ENCODE measurements around the gene GABRB2. TPM values are rescaled to one million over a fixed set of nuclear protein-coding genes. Genes with fewer than 3 reads are reported as not detected.

The GABRB2 gene
- total RNA-seq, 1 donor from 2014 or later = 1.6 TPM

DNA sequence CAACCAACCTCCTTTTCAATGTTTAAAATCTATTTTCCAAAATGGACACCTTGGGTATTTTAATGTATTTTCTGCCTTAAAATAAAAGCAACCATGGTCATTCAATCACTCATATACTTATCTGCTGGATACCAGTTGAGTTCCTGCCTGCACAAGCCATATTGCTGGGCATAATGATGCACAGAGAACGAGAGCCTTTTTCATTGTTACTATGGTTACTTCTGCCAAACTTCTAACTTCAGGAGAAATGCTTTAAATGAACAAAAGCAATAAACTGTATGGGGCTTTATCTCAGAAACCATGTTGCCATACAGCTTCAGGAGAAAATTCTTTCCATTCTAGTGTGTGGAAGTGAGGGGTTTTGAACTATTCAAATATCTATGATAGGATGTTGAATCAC is 269.5 kb downstream of the GABRB2 start:
- intact Hi-C loops (cut with DNase I) = no loop called here
- TF ChIP-seq, protein P1, sequence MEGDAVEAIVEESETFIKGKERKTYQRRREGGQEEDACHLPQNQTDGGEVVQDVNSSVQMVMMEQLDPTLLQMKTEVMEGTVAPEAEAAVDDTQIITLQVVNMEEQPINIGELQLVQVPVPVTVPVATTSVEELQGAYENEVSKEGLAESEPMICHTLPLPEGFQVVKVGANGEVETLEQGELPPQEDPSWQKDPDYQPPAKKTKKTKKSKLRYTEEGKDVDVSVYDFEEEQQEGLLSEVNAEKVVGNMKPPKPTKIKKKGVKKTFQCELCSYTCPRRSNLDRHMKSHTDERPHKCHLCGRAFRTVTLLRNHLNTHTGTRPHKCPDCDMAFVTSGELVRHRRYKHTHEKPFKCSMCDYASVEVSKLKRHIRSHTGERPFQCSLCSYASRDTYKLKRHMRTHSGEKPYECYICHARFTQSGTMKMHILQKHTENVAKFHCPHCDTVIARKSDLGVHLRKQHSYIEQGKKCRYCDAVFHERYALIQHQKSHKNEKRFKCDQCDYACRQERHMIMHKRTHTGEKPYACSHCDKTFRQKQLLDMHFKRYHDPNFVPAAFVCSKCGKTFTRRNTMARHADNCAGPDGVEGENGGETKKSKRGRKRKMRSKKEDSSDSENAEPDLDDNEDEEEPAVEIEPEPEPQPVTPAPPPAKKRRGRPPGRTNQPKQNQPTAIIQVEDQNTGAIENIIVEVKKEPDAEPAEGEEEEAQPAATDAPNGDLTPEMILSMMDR (IDR thresholded peaks at IDR 0.05) = no peak
- no peaks in the 10 kb centered on the region for H3K27me3 ChIP-seq
- H3K4me1 ChIP-seq = no peaks in the 10 kb centered on the region
- H3K9me3 ChIP-seq = no peaks in the 10 kb centered on the region
- no peak overlapping the region for H3K4me3 ChIP-seq
- no peaks in the 10 kb centered on the region for H3K36me3 ChIP-seq
- no peak overlapping the region for H3K27ac ChIP-seq
- ATAC-seq (no peak), DNase-seq (no peak)

DNA sequence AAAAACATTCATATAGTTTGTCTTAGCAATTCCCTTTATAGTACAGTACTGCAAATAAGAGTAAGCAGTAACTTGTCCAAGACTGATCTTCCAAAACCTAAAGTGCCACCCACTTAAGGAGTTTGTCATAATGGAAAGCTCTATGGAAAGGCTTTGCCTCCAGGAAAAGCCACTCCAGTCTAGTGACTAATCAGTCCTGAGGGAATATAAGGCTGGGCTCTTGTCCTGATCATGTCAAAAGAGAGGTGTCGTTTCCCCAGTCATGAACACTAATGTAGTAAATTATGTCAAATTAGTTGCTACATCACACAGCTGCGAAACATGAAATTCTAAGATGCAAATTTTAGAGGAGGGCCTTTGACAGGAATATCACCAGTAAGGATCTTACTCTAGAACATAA is 271.6 kb downstream of the GABRB2 start:
- H3K27ac ChIP-seq = no peak overlapping the region
- ATAC-seq (no peak), DNase-seq (no peak)
- intact Hi-C loops (cut with DNase I) = no loop called here
- TF ChIP-seq, protein P1 (IDR thresholded peaks at IDR 0.05) = no peak
- no peak overlapping the region for H3K4me3 ChIP-seq
- H3K27me3 ChIP-seq = no peaks in the 10 kb centered on the region
- H3K9me3 ChIP-seq = no peaks in the 10 kb centered on the region
- H3K36me3 ChIP-seq = no peaks in the 10 kb centered on the region
- no peaks in the 10 kb centered on the region for H3K4me1 ChIP-seq

DNA sequence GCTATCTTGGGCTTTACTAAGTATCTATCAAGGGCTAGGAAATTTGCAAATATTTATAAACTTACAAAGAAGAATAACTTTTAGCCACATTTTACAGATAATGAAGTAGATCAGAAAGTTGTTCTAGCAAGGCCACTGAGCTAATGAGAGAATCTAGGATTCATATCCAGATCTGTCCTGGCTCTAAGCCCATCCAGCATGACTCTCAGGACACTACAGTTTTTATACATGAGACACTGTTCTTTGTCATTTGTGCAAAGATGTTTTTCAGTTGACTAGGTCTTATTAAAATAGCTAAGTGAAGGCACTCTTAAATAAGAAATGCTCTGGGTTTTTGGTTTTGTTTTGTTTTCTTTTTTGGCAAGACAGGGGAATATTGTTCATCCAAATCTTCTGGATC is 273.1 kb downstream of the GABRB2 start:
- Histone ChIP-seq H3K27ac (no peak overlapping the region), H3K4me1 (no peaks in the 10 kb centered on the region), H3K9me3 (no peaks in the 10 kb centered on the region), H3K36me3 (no peaks in the 10 kb centered on the region), H3K4me3 (no peak overlapping the region), H3K27me3 (no peaks in the 10 kb centered on the region)
- DNase-seq (no peak), ATAC-seq (no peak)
- intact Hi-C loops (cut with DNase I) = no loop called here
- TF ChIP-seq, protein P1 (IDR thresholded peaks at IDR 0.05) = no peak

DNA sequence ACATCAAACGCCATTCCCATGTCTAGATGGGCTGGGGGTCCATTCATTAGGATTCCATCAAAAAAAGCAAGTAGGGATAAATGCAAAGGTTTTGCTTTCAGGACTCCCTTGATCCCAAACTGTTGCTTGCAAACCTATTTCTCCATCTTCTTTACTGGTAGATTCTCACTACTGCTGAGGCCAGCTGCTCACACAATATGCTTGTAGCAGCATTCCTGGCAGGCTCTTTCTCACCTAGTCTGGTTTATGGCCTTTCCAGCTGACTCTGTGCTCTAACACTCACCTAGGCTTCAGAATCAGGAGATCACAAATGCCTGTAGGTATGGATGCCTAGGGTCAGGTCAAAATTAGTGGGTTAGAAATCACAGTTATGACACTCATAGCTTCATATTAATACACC is 274.7 kb downstream of the GABRB2 start:
- TF ChIP-seq, protein P1 (IDR thresholded peaks at IDR 0.05) = no peak
- no peak for ATAC-seq

DNA sequence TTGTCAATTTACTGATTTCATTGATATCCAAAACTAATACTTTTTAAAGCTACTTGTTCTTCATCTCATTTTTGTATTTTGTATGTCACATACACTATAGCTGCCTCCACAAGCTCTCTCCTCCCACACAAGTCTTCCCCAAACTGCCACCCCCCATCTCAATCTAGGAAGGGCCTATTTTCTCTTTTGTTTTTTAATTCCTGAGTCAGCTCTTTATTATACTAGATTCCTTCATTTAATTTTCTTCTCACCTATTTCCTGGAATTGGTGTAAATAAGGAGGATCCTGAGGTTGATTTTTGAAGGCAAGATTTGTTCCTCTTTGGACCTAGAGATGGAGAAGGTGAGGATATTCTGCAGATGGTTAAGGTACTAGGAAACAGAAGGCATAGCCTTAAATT is 277.4 kb downstream of the GABRB2 start:
- Histone ChIP-seq H3K4me3 (no peak overlapping the region), H3K27me3 (no peaks in the 10 kb centered on the region), H3K9me3 (no peaks in the 10 kb centered on the region), H3K4me1 (no peaks in the 10 kb centered on the region), H3K36me3 (no peaks in the 10 kb centered on the region), H3K27ac (no peak overlapping the region)
- intact Hi-C loops (cut with DNase I) = no loop called here
- ATAC-seq = no peak
- DNase-seq = no peak
- TF ChIP-seq, protein P1 (IDR thresholded peaks at IDR 0.05) = no peak

More for the DNA sequence above, 274.7 kb downstream of the GABRB2 start:
- no peaks in the 10 kb centered on the region for H3K9me3 ChIP-seq
- no peak for DNase-seq
- H3K27ac ChIP-seq = no peak overlapping the region
- H3K27me3 ChIP-seq = no peaks in the 10 kb centered on the region
- no peak overlapping the region for H3K4me3 ChIP-seq
- intact Hi-C loops (cut with DNase I) = no loop called here
- no peaks in the 10 kb centered on the region for H3K4me1 ChIP-seq
- no peaks in the 10 kb centered on the region for H3K36me3 ChIP-seq

- TF ChIP-seq, protein P1 (IDR thresholded peaks at IDR 0.05) = no peak
- no peak for ATAC-seq
- no peaks in the 10 kb centered on the region for H3K4me1 ChIP-seq
- H3K4me3 ChIP-seq = no peak overlapping the region
- H3K27ac ChIP-seq = no peak overlapping the region
- H3K36me3 ChIP-seq = no peaks in the 10 kb centered on the region
- no peak for DNase-seq
- H3K9me3 ChIP-seq = no peaks in the 10 kb centered on the region
- intact Hi-C loops (cut with DNase I) = no loop called here
- H3K27me3 ChIP-seq = no peaks in the 10 kb centered on the region
Observed at GRCh38 chr5:161266954-161267353, 279.6 kb downstream of the GABRB2 start.

Data from upper lobe of right lung (tissue), 1 donor.